Measurements from ENCODE around the gene KCTD10.

- TF ChIP-seq EZH2 (IDR thresholded peaks at IDR 0.05; ENCODE audit: low read depth) (no peak), CTCF (conservative IDR thresholded peaks at IDR 0.05) (no peak)
These were observed 14.0 kb downstream of the KCTD10 start for GRCh38 chr12:109462868-109463692.

All from PC-9 (cell line).